Breast epithelium (tissue), 3 donors: ENCODE results near the gene C10orf143.

Experiments used
- POLR2AphosphoS5 ChIP-seq, 3 donors: sonication (generic); formaldehyde crosslinking; IDR thresholded peaks; one replicate each; pipeline ENCODE4 v1.6.1; 2017; ENCODE audit warnings: antibody characterized with exemption in 3 of 3
- TF ChIP-seq, protein P1 (sequence below), 3 donors: fragments of 450-650 bp; IDR thresholded peaks; one replicate each; pipeline ENCODE4 v1.5.1; 2016 to 2017; ENCODE audit warnings: antibody characterized with exemption in 3 of 3, mild to moderate bottlenecking in 3 of 3, moderate library complexity in 3 of 3

DNA sequence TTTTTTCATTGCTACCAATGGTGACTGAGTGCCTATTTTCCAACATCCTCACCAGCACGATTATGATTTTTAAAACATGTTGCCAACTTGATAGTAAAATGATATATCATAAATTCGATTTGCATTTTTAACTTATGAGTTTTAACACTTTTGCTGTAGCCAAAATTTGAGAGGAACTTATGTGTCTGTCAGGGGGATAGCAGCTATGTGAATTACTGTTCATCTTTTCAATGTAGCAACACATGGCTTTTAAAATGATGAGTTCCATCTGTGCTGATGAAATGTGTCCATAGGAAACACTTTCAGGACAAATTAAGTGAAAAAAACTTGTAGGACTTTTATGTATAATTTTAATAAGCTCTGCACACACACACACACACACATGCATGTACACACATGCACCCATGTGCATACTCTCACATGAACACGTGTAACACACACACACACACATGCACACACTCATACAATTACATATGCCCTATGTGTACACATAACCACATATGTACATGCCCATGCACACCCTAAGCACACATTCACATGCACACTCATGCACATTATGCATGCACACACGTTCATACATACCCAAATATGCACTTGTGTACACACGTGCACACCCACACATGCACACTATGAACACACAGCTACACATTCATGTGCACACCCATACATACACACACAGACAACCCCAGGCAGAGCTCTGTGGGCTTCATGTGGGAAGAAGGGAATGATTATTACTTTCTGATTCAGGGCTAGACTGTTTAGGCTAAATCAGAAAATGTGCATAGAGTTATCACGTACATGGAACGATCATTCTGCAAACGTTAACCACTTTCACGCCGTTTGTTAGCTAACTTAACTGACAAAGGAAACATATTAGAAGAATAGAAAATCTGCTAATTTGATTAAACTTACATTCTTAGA is 68.9 kb downstream of the C10orf143 start:
- TF ChIP-seq POLR2AphosphoS5 (IDR thresholded peaks at IDR 0.05) = no peak
- TF ChIP-seq, protein P1, sequence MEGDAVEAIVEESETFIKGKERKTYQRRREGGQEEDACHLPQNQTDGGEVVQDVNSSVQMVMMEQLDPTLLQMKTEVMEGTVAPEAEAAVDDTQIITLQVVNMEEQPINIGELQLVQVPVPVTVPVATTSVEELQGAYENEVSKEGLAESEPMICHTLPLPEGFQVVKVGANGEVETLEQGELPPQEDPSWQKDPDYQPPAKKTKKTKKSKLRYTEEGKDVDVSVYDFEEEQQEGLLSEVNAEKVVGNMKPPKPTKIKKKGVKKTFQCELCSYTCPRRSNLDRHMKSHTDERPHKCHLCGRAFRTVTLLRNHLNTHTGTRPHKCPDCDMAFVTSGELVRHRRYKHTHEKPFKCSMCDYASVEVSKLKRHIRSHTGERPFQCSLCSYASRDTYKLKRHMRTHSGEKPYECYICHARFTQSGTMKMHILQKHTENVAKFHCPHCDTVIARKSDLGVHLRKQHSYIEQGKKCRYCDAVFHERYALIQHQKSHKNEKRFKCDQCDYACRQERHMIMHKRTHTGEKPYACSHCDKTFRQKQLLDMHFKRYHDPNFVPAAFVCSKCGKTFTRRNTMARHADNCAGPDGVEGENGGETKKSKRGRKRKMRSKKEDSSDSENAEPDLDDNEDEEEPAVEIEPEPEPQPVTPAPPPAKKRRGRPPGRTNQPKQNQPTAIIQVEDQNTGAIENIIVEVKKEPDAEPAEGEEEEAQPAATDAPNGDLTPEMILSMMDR (IDR thresholded peaks at IDR 0.05) = no peak
